K562 (cell line): ENCODE results near the gene TNPO2. TPM values are rescaled to one million over a fixed set of nuclear protein-coding genes. Genes with fewer than 3 reads are reported as not detected.

Experiments used
- ATF7 ChIP-seq: fragments of 450-650 bp; IDR thresholded peaks from 2 replicates; pipeline ENCODE4 v1.7.1; 2014; ENCODE audit warnings: mild to moderate bottlenecking, moderate library complexity
- BACH1 ChIP-seq: fragments of 200-800 bp; sonication (Bioruptor generic); IDR thresholded peaks from 2 replicates; pipeline ENCODE4 v1.6.1; 2016; ENCODE audit warnings: missing genetic modification characterization, missing compliant biosample characterization
- BCOR ChIP-seq: fragments of 450-650 bp; IDR thresholded peaks from 2 replicates; pipeline ENCODE4 v1.6.1; 2016
- CGGBP1 ChIP-seq: fragments of 250-450 bp; sonication (Bioruptor Pico); IDR thresholded peaks from 2 replicates; pipeline ENCODE4 v1.9.0; 2021; ENCODE audit warnings: mild to moderate bottlenecking
- E2F4 ChIP-seq: sonication (generic); formaldehyde crosslinking; IDR thresholded peaks from 2 replicates; pipeline ENCODE4 v1.8.0; 2022; ENCODE audit warnings: mild to moderate bottlenecking, low read depth, missing genetic modification reagents
- ETS2 ChIP-seq: IDR thresholded peaks from 2 replicates; pipeline ENCODE4 v1.6.1; 2016; ENCODE audit warnings: borderline replicate concordance, missing genetic modification characterization, mild to moderate bottlenecking, moderate library complexity, missing compliant biosample characterization; ENCODE audit not compliant: poor library complexity, severe bottlenecking
- FOS ChIP-seq: IDR thresholded peaks from 3 replicates; pipeline ENCODE4 v1.6.1; 2011; ENCODE audit not compliant: insufficient read length; ENCODE audit errors: extremely low read depth
- FOXK2 ChIP-seq, 2 experiments: fragments of 450-650 bp; IDR thresholded peaks in 1 of 2; conservative IDR thresholded peaks in 1 of 2; 2 replicates each; pipeline ENCODE4 v1.6.1; 2016; ENCODE audit warnings: low read depth in 2 of 2, mild to moderate bottlenecking in 1 of 2
- GTF2B ChIP-seq: IDR thresholded peaks from 2 replicates; pipeline ENCODE4 v1.6.1; 2011; ENCODE audit not compliant: insufficient read length; ENCODE audit errors: extremely low read depth
- HMBOX1 ChIP-seq: sonication (generic); IDR thresholded peaks from 2 replicates; pipeline ENCODE4 v1.6.1; 2016
- HNRNPH1 ChIP-seq: fragments of 200-400 bp; formaldehyde crosslinking; optimal IDR thresholded peaks from 2 replicates; pipeline ENCODE3; 2017; ENCODE audit warnings: low read depth, mild to moderate bottlenecking, low read length, moderate library complexity
- LARP7 ChIP-seq: fragments of 450-650 bp; IDR thresholded peaks from 2 replicates; pipeline ENCODE4 v1.6.1; 2016
- MTA3 ChIP-seq: fragments of 450-650 bp; formaldehyde crosslinking; IDR thresholded peaks from 2 replicates; pipeline ENCODE4 v1.6.1; 2017; ENCODE audit warnings: mild to moderate bottlenecking, borderline replicate concordance
- MYBL2 ChIP-seq, 2 experiments: fragments of 450-650 bp in 1 of 2; sonication (generic) in 1 of 2; formaldehyde crosslinking in 1 of 2; IDR thresholded peaks; 2 replicates each; pipeline versions ENCODE4 v1.6.1 to v1.8.1; 2017 to 2022; ENCODE audit warnings: borderline replicate concordance in 1 of 2, inconsistent platforms in 1 of 2, low read depth in 1 of 2, mild to moderate bottlenecking in 1 of 2, missing genetic modification reagents in 1 of 2, moderate library complexity in 1 of 2
- NFIC ChIP-seq: fragments of 450-650 bp; IDR thresholded peaks from 2 replicates; pipeline ENCODE4 v1.6.1; 2017; ENCODE audit warnings: mild to moderate bottlenecking, inconsistent platforms
- NFXL1 ChIP-seq: fragments of 450-650 bp; formaldehyde crosslinking; IDR thresholded peaks from 2 replicates; pipeline ENCODE4 v1.4.0; 2021; ENCODE audit warnings: mild to moderate bottlenecking
- POLR2G ChIP-seq: fragments of 200-400 bp; formaldehyde crosslinking; IDR thresholded peaks from 2 replicates; pipeline ENCODE4 v1.6.1; 2017; ENCODE audit warnings: low read depth, mild to moderate bottlenecking, antibody characterized with exemption, low read length, moderate library complexity
- STAT6 ChIP-seq: sonication (generic); formaldehyde crosslinking; IDR thresholded peaks from 2 replicates; pipeline ENCODE4 v1.8.1; 2023; ENCODE audit warnings: mild to moderate bottlenecking, missing genetic modification reagents
- USF2 ChIP-seq: sonication (generic); formaldehyde crosslinking; IDR thresholded peaks from 2 replicates; pipeline ENCODE4 v1.5.0; 2020; ENCODE audit warnings: missing genetic modification reagents
- XRCC5 ChIP-seq: fragments of 200-400 bp; formaldehyde crosslinking; IDR thresholded peaks from 2 replicates; pipeline ENCODE4 v1.6.1; 2017; ENCODE audit warnings: low read depth, mild to moderate bottlenecking, low read length
- ZNF431 ChIP-seq: sonication (generic); formaldehyde crosslinking; IDR thresholded peaks from 2 replicates; pipeline ENCODE4 v1.8.0; 2022; ENCODE audit warnings: mild to moderate bottlenecking, missing genetic modification reagents
- polyA plus RNA-seq, 8 experiments: library from polyadenylated mRNA; depleted of rRNA in 4 of 8; stranded (reverse) in 5 of 8; unstranded in 3 of 8; fragments of >200 nt; fragmentation: Nextera tagmentation in 2 of 8; fragmentation: Illumina TruSeq in 1 of 8; extraction: Ambion mirVana in 2 of 8; extraction: Trizol in 1 of 8; gene quantifications; 2 replicates each; pipeline versions ENCODE4 v1.2.1 to v1.2.3, GENCODE V29; 2011 to 2014; ENCODE audit warnings: inconsistent platforms in 1 of 8, missing spikeins in 1 of 8
- total RNA-seq, 7 experiments: library from RNA; depleted of rRNA in 6 of 7; stranded (reverse); fragments of >200 nt in 6 of 7; fragmentation: Illumina TruSeq in 2 of 7; extraction: Trizol in 2 of 7; gene quantifications; 2 replicates each; pipeline versions ENCODE4 v1.2.1 to v1.2.3, GENCODE V29; 2011 to 2021; ENCODE audit warnings: low replicate concordance in 1 of 7

TNPO2 gene
- total and polyA plus RNA-seq, 9 of the 15 experiments (the other 6 are each of a cell fraction or from before 2014, with no cell fraction given), result 6.0 to 126 (median 53.8) TPM

- no peak for TF ChIP-seq LARP7
- TF ChIP-seq ZNF431 (CRISPR knock-in tag), result no peak
- TF ChIP-seq HMBOX1, result no peak
- no peak for TF ChIP-seq STAT6 (CRISPR knock-in tag)
- peak; percentile 69; the same call in 1 of the 2 replicates for TF ChIP-seq BCOR
- TF ChIP-seq FOS, result peak; percentile 43
- TF ChIP-seq ETS2, result no peak
- peak; percentile 76 for TF ChIP-seq ATF7
- peak; percentile 87 to 96 for TF ChIP-seq FOXK2 (conservative IDR thresholded peaks at IDR 0.05 in 1 of 2, IDR thresholded peaks at IDR 0.05 in 1 of 2; ENCODE audit: low read depth in 2 of 2)
- peak; percentile 95 for TF ChIP-seq MTA3
- TF ChIP-seq GTF2B, result no peak
- peak; percentile 35; the same call in 1 of the 2 replicates for TF ChIP-seq E2F4 (CRISPR knock-in tag)
- TF ChIP-seq USF2 (CRISPR knock-in tag), result peak; percentile 98
- TF ChIP-seq NFIC, result no peak; the same call in 1 of the 2 replicates
- no peak for TF ChIP-seq NFXL1 (CRISPR knock-in tag)
- TF ChIP-seq BACH1 (tag), result no peak
- peak; percentile 81 for TF ChIP-seq POLR2G
- no peak for TF ChIP-seq HNRNPH1
- no peak for TF ChIP-seq CGGBP1 (CRISPR knock-in tag)
- peak; percentile 89; the same call in 1 of the 2 replicates for TF ChIP-seq XRCC5
- TF ChIP-seq MYBL2 (IDR thresholded peaks at IDR 0.05; ENCODE audit: low read depth), result peak; percentile 91
- no peak for TF ChIP-seq MYBL2 (CRISPR knock-in tag; IDR thresholded peaks at IDR 0.05; ENCODE audit: borderline replicate concordance)
Measured at GRCh38 chr19:12722566-12723380, 959 bp downstream of the TNPO2 start (continued).
